ENCODE data around the gene HUWE1. TPM values are rescaled to one million over a fixed set of nuclear protein-coding genes. Genes with fewer than 3 reads are reported as not detected.

The HUWE1 gene
- total RNA-seq, 4 donors from 2014 or later, result 76.6 to 112 (median 101) TPM

DNA sequence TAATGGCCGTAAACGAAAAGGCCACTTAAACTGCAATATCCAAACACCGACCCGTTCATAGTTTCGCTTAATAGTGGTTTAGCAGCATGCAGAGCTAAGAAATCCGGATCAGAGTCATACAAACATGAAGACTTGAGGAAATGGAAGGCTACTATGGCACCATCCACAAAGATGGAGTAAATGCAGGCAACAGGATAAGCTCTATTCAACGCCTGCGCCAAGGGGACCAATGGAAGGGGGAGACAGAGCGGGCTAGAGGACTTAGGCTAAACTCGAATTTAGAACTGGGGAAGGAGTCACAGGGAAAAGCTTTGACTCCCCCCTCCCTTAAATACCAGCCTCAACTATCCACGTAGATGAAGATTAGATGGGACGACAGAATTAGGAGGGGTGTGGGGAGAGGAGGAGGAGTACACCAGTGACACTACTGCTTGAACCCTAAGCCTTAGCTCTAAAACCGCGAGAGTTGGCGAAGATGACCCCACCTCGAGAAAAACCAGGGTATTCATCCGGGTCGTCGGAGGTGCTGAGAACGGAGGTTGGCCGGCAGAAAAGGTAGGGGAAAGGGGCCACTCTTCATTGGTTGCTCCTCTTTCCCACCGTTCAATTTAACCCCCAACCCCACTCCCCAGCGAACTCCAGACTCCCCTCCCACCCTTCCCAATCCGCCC is 3.5 kb downstream of the HUWE1 start:
- Histone ChIP-seq H3K9me3 (no peaks in the 10 kb centered on the region), H3K27me3 (no peaks in the 10 kb centered on the region), H3K4me1 (peaks cover 0 to 41% (median 0%) of the 10 kb centered on the region in 3 donors), H3K36me3 (peaks cover 0 to 20% (median 0%) of the 10 kb centered on the region in 3 donors), H3K27ac (peak overlapping the region; percentile 85 to 94 (median 93)), H3K4me3 (peak overlapping the region; percentile 43 to 74 (median 71))
- TF ChIP-seq, protein P1, sequence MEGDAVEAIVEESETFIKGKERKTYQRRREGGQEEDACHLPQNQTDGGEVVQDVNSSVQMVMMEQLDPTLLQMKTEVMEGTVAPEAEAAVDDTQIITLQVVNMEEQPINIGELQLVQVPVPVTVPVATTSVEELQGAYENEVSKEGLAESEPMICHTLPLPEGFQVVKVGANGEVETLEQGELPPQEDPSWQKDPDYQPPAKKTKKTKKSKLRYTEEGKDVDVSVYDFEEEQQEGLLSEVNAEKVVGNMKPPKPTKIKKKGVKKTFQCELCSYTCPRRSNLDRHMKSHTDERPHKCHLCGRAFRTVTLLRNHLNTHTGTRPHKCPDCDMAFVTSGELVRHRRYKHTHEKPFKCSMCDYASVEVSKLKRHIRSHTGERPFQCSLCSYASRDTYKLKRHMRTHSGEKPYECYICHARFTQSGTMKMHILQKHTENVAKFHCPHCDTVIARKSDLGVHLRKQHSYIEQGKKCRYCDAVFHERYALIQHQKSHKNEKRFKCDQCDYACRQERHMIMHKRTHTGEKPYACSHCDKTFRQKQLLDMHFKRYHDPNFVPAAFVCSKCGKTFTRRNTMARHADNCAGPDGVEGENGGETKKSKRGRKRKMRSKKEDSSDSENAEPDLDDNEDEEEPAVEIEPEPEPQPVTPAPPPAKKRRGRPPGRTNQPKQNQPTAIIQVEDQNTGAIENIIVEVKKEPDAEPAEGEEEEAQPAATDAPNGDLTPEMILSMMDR (IDR thresholded peaks at IDR 0.05), result no peak
- no peak for TF ChIP-seq POLR2A (IDR thresholded peaks at IDR 0.05)
- intact Hi-C loops (cut with DNase I), result no loop called here
- DNase-seq, result no peak
- WGBS, 2 donors, result 3 to 42% methylated on average over 18 to 21 of the region's 24 CpGs

GRCh38 chrX:53681661-53682060 is 4.9 kb downstream of the HUWE1 start:
- TF ChIP-seq, protein P1 (IDR thresholded peaks at IDR 0.05), result no peak
- no peak for TF ChIP-seq POLR2A (IDR thresholded peaks at IDR 0.05)
- no peak for DNase-seq
- peak overlapping the region in 1 of 4 donors; percentile 94 for H3K27ac ChIP-seq
- H3K4me1 ChIP-seq, result peaks cover 0 to 41% (median 0%) of the 10 kb centered on the region in 3 donors
- no peak overlapping the region for H3K4me3 ChIP-seq
- H3K27me3 ChIP-seq, result no peaks in the 10 kb centered on the region
- H3K36me3 ChIP-seq, result peaks cover 0 to 27% (median 0%) of the 10 kb centered on the region in 3 donors
- 43 to 46% methylated on average over 3 of the region's 3 CpGs for WGBS, 2 donors
- H3K9me3 ChIP-seq, result no peaks in the 10 kb centered on the region
- intact Hi-C loops (cut with DNase I), result no loop called here

DNA sequence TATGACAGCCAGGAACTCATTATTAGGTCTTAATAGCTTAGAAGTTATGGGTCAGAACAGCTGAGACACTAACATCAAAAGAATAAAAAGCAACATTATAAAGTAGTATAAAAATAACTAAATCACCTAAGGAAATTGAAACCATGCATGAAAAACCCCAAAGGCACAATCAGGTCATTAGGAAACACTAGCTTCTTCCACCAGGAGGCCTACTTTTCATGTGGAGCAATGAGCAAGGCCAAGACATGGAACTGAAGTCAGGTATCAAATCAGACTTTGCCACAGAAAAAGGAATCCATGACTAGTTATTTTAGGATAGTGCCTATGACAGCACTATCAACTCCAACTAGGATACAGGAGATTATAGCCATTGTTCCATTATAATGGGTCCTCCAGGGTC is 7.9 kb downstream of the HUWE1 start:
- H3K9me3 ChIP-seq, result no peaks in the 10 kb centered on the region
- no peaks in the 10 kb centered on the region for H3K27me3 ChIP-seq
- no peak for DNase-seq
- H3K4me1 ChIP-seq, result peaks cover 0 to 31% (median 0%) of the 10 kb centered on the region in 3 donors
- intact Hi-C loops (cut with DNase I), result no loop called here
- H3K36me3 ChIP-seq, result peaks cover 0 to 52% (median 0%) of the 10 kb centered on the region in 3 donors
- H3K27ac ChIP-seq, result no peak overlapping the region
- no peak overlapping the region for H3K4me3 ChIP-seq
- no peak for TF ChIP-seq POLR2A (IDR thresholded peaks at IDR 0.05)
- TF ChIP-seq, protein P1 (IDR thresholded peaks at IDR 0.05), result peak in 1 of 6 experiments; percentile 36

- DNase-seq, result no peak
- H3K4me1 ChIP-seq, result peaks cover 0 to 30% (median 0%) of the 10 kb centered on the region in 3 donors
- 72 to 78% methylated on average over 3 of the region's 3 CpGs for WGBS, 2 donors
- no peaks in the 10 kb centered on the region for H3K9me3 ChIP-seq
- TF ChIP-seq POLR2A (IDR thresholded peaks at IDR 0.05), result no peak
- TF ChIP-seq, protein P1 (IDR thresholded peaks at IDR 0.05), result no peak
- intact Hi-C loops (cut with DNase I), result no loop called here
- H3K27ac ChIP-seq, result no peak overlapping the region
- H3K36me3 ChIP-seq, result peaks cover 0 to 65% (median 0%) of the 10 kb centered on the region in 3 donors
- no peak overlapping the region for H3K4me3 ChIP-seq
- H3K27me3 ChIP-seq, result no peaks in the 10 kb centered on the region
These were observed 9.2 kb downstream of the HUWE1 start for GRCh38 chrX:53677286-53677685.

- intact Hi-C loops (cut with DNase I), result no loop called here
- TF ChIP-seq, protein P1 (IDR thresholded peaks at IDR 0.05), result no peak
- TF ChIP-seq POLR2A (IDR thresholded peaks at IDR 0.05), result no peak
These were observed 11.9 kb downstream of the HUWE1 start for GRCh38 chrX:53674581-53674980.

More at GRCh38 chrX:53674581-53674980, 11.9 kb downstream of the HUWE1 start:
- H3K36me3 ChIP-seq, result peaks cover 0 to 80% (median 0%) of the 10 kb centered on the region in 3 donors
- H3K4me3 ChIP-seq, result no peak overlapping the region
- H3K27ac ChIP-seq, result no peak overlapping the region
- no peaks in the 10 kb centered on the region for H3K9me3 ChIP-seq
- no peaks in the 10 kb centered on the region for H3K27me3 ChIP-seq
- 50 to 80% methylated on average over 2 of the region's 2 CpGs for WGBS, 2 donors
- DNase-seq, result no peak
- peaks cover 0 to 12% (median 0%) of the 10 kb centered on the region in 3 donors for H3K4me1 ChIP-seq
